ENCODE results near the gene LTBP2. TPM values are rescaled to one million over a fixed set of nuclear protein-coding genes. Genes with fewer than 3 reads are reported as not detected.

Gene LTBP2
- total RNA-seq, 1 experiment from 2014 or later: 1.5 TPM

DNA sequence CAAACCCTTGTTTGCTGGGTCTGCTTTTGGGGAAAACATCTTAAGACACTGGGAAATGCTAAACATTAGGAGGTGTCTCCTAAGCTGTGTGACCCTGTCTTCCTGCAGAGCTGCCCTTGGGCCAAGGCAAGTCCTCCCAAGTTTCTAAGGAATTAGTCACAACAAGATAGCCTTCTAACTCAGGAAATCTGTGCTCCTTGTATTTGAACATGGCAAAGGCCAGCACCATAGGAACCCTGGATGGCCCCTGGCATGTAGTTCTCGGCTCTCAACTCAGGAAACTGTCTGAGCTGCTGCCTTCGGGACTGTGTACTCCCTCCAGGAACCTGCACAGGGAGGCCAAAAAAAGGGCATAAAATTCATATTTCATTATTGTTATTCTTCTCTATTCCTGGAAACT lies 37.6 kb upstream of the LTBP2 start:
- H4K20me1 ChIP-seq (ENCODE audit: insufficient read depth): no peaks in the 10 kb centered on the region
- H3K4me2 ChIP-seq (ENCODE audit: low read length): no peak overlapping the region
- no peak overlapping the region for H3K4me3 ChIP-seq (replicated peaks in 1 of 2; ENCODE audit: low read depth in 1 of 2, low read length in 2 of 2)
- no peak overlapping the region for H2AFZ ChIP-seq (ENCODE audit: low read depth, low read length, poor library complexity, severe bottlenecking)
- no peaks in the 10 kb centered on the region for H3K79me2 ChIP-seq (ENCODE audit: insufficient read depth, low read length)
- ChIA-PET POLR2A (interaction anchor here (0.6 kb wide), 1 partner anchor 363 kb away, joined by 7 read pairs; no protein-coding TSS in a partner anchor), RAD21 (ENCODE audit: low non-redundant PET in 1 of 2, low total read pairs in 2 of 2, uncharacterized antibody in 2 of 2, unreplicated experiment in 2 of 2) (no interaction called here), CTCF (no interaction called here)
- H3K9me3 ChIP-seq (ENCODE audit: control insufficient read depth in 1 of 2, insufficient read depth in 1 of 2, low read depth in 1 of 2, low read length in 2 of 2): no peaks in the 10 kb centered on the region
- no peak overlapping the region for H3K27ac ChIP-seq (ENCODE audit: low read depth, low read length)
- no TSS peak for BruUV-seq (replicated peaks)
- DNase-seq (ENCODE audit: low read depth, low spot score) (no peak), ATAC-seq (no peak)
- TF ChIP-seq TCF7L2 (IDR thresholded peaks at IDR 0.05; ENCODE audit: borderline replicate concordance, extremely low read depth, insufficient read depth, insufficient read length): no peak
- TF ChIP-seq FOSL1 (IDR thresholded peaks at IDR 0.05; ENCODE audit: low read depth): no peak
- TF ChIP-seq POLR2AphosphoS5 (IDR thresholded peaks at IDR 0.05; ENCODE audit: low read depth, low read length): no peak
- TF ChIP-seq JUND (IDR thresholded peaks at IDR 0.05): no peak
- no peak for TF ChIP-seq ZNF274 (IDR thresholded peaks at IDR 0.05; ENCODE audit: low read depth, low read length)
- TF ChIP-seq CBX3 (IDR thresholded peaks at IDR 0.05; ENCODE audit: low read depth): no peak
- TF ChIP-seq EZH2 (IDR thresholded peaks at IDR 0.05): no peak
- no peak for TF ChIP-seq CTCF (IDR thresholded peaks at IDR 0.05 in 2 of 3, conservative IDR thresholded peaks at IDR 0.05 in 1 of 3; ENCODE audit: borderline replicate concordance in 1 of 3, insufficient read depth in 1 of 3, low read depth in 2 of 3, low read length in 2 of 3)
- TF ChIP-seq POLR2A (IDR thresholded peaks at IDR 0.05; ENCODE audit: borderline replicate concordance, extremely low read depth, insufficient read depth, insufficient read length): no peak
- TF ChIP-seq EZH2phosphoT487 (IDR thresholded peaks at IDR 0.05; ENCODE audit: borderline replicate concordance): no peak
- TF ChIP-seq, protein P1, sequence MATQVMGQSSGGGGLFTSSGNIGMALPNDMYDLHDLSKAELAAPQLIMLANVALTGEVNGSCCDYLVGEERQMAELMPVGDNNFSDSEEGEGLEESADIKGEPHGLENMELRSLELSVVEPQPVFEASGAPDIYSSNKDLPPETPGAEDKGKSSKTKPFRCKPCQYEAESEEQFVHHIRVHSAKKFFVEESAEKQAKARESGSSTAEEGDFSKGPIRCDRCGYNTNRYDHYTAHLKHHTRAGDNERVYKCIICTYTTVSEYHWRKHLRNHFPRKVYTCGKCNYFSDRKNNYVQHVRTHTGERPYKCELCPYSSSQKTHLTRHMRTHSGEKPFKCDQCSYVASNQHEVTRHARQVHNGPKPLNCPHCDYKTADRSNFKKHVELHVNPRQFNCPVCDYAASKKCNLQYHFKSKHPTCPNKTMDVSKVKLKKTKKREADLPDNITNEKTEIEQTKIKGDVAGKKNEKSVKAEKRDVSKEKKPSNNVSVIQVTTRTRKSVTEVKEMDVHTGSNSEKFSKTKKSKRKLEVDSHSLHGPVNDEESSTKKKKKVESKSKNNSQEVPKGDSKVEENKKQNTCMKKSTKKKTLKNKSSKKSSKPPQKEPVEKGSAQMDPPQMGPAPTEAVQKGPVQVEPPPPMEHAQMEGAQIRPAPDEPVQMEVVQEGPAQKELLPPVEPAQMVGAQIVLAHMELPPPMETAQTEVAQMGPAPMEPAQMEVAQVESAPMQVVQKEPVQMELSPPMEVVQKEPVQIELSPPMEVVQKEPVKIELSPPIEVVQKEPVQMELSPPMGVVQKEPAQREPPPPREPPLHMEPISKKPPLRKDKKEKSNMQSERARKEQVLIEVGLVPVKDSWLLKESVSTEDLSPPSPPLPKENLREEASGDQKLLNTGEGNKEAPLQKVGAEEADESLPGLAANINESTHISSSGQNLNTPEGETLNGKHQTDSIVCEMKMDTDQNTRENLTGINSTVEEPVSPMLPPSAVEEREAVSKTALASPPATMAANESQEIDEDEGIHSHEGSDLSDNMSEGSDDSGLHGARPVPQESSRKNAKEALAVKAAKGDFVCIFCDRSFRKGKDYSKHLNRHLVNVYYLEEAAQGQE (IDR thresholded peaks at IDR 0.05; ENCODE audit: low read depth): no peak
- no peaks in the 10 kb centered on the region for H3K27me3 ChIP-seq (ENCODE audit: insufficient read depth, low read length)
- H3K9ac ChIP-seq (ENCODE audit: low read length): no peak overlapping the region
- H3K4me1 ChIP-seq (ENCODE audit: control insufficient read depth in 1 of 2, insufficient read depth in 2 of 2, low read length in 2 of 2): no peaks in the 10 kb centered on the region; a peak in 1 of 4 replicates
- no peaks in the 10 kb centered on the region for H3K9me2 ChIP-seq (ENCODE audit: insufficient read depth)
- intact Hi-C loops (cut with micrococcal nuclease): no loop called here
- H3K36me3 ChIP-seq (ENCODE audit: control insufficient read depth in 1 of 2, insufficient read depth in 2 of 2, low read length in 2 of 2): no peaks in the 10 kb centered on the region
